Activated CD8-positive, alpha-beta memory T cell treated with anti-CD3 and anti-CD28 coated beads for 24 hours (primary cell): ENCODE data around the gene ARHGDIG.
A peak's percentile ranks its signal among the peaks of the same experiment; 100 is the strongest.
"Not testable (repeated sequence)": the region's sequence is repeated elsewhere in the genome, so short reads cannot be mapped to it uniquely, and the experiment has no call there.

Source experiments
- DNase-seq: peaks from one replicate; pipeline ENCODE4 v3.0.0-alpha.2; 2020

ARHGDIG gene

DNA sequence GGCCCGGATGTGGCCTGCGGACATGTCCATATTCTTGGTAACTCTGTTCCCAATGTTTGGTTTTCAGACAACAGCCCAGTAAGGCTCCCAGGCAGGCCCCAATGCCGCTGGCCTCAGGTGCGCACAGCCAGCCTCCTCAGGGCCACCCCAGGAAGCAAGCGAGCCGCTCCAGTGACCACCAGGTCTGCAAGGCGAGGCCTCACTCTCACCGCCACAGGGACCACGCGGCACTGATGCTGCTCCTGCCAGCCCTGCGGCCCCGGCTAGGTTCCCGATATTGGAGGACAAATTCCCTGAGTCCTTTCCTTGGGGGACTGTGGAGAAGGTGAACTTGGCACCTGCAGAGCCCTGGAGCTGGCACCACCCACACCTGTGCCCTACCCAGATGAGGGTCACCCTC lies 21.6 kb downstream of the ARHGDIG start:
- no peak for DNase-seq

DNA sequence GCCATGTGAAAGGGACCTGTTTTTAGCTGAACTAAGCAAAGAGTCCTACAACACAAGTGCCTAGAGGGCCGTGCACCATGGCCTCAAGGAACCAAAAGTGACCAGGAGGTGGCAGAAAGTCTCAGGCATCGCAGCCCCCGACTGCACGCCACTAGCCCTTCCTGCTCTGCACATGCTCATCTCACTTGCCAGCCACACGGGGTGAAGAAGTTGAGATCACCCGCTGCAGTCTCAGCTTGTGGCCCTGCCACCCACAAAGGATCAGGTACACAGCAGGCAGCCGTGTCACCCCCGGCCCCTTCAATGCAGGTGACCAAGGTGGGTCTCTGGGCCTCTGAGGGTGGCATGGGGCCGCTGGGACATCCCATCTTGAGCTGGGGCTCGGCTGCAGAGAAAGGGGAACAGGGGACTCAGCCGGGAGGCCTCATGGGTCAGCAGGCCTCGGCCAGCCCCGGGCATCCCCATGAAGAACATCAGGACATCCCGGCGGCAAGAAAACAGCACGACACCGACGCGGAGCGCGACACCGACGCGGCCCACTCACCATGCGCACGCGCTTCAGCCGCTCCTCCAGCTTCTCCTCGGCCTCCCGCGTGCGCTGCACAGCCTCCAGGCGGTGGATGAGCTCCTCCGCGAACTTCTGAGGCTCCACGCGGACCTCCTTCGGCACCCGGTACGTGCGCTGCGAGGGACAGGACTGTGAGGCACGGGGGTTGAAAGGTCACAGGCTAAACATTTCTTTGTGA lies 23.5 kb downstream of the ARHGDIG start:
- no peak for DNase-seq

DNA sequence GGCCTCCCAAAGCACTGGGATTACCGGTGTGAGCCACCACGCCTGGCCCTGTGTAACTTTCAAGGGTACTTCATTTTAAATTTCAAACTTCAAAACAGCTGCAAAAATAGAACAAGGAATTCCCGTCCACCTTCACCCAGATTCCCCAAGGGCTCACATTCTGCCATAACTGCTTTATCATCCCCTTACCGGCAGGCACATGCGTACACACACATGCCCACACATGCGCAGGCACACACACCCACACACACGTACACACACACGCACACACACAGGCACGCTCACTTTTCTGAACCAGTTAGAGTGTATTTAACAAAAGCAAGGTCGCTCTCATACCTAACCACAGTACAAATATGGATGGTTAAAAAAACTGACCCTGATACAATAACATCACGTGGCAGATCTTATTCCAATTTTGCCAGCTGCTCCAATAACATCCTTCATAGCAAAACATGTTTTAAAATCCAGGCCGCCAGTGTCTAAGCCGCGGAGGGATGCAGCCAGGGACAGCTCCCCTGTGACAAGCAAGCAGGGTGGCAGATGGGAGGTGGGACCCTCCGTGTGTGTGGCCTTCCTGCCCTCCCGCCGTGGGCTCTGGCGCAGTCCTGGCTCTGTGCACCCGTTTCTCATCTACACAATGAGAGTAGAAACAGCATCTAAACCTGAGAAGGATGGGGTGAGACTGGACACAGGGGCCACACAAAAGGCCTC lies 25.7 kb downstream of the ARHGDIG start:
- no peak for DNase-seq

DNA sequence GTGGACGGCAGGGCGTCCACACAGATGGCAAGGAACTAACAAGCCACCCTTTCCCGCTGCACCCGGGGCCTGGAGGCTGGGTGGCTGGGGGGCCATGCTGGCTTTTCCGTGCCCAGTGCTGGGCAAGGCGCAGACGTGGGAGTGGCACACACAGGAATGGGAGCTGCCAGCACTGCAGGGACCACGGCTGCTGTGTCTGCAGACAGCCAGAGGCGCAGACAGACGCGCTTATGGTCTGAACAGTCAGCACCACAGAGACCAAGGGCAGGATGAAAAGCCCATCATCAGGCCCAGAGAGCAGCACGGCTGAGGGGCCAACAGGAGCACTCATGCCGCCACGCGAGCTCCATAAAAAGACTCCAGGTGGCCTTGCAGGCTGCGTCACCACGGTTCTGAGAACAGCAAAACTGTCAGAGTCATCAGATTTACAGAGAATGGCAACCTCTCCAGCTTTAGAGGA lies 26.6 kb downstream of the ARHGDIG start:
- DNase-seq: no peak

GRCh38 chr16:307691-308312 lies 27.4 kb downstream of the ARHGDIG start:
- DNase-seq: no peak

DNA sequence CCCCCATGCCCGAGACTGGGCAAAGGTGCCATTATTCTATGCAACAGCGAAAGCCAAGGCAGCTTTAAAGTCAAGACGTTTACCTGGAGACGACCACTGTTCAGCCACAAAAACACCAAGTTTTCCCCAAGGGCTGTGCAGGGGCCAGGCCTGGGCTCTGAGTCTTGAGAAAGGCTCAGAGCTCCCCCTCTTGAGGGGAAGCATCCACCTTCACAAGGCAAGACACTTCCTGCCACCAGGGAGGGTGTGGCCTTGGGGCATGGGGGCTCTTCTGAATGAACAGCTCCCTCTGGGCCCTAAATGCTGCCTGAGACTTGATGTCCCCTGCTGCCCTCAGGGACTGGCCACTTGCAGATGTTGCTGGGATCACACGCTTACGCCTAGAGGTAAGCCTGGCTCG lies 29.1 kb downstream of the ARHGDIG start:
- DNase-seq: no peak

DNA sequence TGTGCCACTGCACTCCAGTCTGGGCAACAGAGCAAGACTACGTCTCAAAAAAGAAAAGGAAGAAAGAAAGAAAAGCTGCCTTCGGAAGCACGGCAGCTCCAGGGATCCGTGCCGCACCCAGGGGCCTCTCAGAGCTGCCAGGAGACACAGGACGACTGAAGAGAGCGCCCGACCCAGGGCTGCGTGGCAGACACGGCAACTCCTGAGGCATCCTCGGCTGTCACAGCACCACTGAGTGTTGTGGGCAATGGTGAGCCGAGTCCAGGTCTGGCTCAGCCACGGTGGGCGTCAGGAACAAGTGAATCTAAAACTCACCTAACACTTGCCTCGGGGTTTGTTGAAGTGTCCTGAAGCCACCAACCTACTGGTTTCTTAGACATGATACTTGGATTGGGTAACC lies 31.3 kb downstream of the ARHGDIG start:
- DNase-seq: no peak

DNA sequence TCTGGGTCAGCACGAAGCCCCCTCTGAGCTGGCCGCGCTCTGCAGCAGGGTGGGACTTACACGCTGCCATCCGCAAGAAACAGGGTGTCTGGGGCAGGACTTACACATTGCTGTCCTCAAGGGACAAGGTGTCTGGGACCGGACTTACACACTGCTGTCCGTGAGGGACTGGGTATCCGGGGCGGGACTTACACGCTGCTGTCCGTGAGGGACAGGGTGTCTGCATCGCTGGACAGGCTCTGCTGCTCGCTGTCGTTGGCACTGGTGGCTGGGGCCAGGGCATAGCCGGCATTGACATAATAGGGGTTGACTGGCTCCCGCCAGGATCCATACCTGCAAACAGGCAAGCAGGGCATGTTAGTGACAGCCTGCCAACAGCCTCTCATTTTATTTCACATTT lies 34.0 kb downstream of the ARHGDIG start:
- DNase-seq: no peak

- DNase-seq: no peak
These were observed 34.5 kb downstream of the ARHGDIG start for GRCh38 chr16:314795-315299.

DNA sequence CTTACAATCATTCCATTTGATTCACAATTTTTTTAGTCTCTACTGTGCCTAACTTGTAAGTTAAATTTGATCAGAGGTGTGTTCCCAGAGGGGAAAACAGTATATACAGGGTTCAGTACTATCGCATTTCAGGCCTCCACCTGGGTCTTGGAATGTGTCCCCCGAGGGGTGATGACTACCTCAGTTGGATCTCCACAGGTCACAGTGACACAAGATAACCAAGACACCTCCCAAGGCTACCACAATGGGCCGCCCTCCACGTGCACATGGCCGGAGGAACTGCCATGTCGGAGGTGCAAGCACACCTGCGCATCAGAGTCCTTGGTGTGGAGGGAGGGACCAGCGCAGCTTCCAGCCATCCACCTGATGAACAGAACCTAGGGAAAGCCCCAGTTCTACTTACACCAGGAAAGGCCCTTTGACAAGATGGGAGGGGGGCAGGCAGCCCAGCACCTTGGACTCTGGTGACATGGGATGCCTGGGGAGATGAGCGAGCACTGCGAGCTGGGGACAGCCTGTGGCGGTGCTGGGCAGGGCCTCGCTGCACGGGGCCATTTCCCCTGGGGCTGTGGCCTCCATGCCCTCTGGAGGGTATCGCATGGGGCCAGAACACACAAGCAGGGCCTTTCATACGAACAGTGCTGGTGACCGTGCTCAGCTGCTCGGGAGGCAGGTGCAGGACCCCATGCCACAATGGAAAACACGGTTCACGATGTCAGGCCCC lies 36.5 kb downstream of the ARHGDIG start:
- no peak for DNase-seq

- no peak for DNase-seq
These were observed 37.2 kb downstream of the ARHGDIG start for GRCh38 chr16:317583-317982.

DNA sequence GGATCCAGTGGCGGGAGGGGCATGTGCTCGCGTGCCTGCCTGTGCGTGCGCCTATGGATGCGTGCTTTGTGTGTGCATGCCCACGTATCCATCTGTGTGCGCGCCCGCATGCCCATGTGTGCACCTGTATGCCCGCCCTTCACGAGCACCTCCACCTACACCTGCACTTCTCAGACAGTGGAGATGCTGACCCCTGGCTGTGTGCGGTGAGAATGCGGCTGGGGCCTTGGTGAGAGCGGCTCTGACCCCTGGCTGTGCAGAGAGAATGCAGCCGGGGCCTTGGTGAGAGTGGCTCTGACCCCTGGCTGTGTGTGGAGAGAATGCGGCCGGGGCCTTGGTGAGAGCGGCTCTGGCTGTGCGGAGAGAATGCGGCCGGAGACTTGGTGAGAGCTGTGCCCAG lies 38.2 kb downstream of the ARHGDIG start:
- no peak for DNase-seq

DNA sequence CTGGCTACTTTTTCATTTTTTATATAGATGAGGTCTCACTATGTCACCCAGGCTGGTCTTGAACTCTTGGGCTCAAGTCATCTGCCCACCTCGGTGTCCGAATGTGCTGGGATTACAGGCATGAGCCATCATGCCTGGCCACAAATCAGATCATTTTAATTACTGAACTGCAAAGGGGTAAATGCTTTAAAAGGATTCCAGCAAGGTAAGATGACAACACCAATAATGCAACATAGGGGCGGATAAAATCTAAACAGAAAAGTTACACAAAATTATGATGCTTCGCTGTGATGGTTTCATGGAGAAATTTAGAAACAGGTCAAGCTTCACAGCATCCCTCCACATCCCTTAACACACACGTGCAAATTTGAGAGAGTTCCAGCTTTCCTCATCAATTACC lies 39.8 kb downstream of the ARHGDIG start:
- no peak for DNase-seq

DNA sequence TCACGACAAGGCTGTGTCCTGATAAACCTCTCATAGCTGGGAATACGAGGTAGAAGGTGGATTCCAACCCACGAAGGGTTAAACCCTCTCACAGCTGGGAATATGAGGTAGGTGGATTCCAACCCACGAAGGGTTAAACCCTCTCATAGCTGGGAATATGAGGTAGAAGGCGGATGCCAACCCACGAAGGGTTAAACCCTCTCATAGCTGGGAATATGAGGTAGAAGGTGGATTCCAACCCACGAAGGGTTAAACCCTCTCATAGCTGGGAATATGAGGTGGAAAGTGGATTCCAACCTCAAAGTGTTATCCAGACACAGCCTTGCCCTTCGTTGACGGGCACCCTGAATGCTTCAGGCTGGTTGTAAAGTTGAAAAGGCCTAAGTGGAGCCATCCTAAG lies 41.1 kb downstream of the ARHGDIG start:
- no peak for DNase-seq

- no peak for DNase-seq
These were observed 42.2 kb downstream of the ARHGDIG start for GRCh38 chr16:322476-323143.

GRCh38 chr16:324201-324450 lies 43.7 kb downstream of the ARHGDIG start:
- DNase-seq: no peak

DNA sequence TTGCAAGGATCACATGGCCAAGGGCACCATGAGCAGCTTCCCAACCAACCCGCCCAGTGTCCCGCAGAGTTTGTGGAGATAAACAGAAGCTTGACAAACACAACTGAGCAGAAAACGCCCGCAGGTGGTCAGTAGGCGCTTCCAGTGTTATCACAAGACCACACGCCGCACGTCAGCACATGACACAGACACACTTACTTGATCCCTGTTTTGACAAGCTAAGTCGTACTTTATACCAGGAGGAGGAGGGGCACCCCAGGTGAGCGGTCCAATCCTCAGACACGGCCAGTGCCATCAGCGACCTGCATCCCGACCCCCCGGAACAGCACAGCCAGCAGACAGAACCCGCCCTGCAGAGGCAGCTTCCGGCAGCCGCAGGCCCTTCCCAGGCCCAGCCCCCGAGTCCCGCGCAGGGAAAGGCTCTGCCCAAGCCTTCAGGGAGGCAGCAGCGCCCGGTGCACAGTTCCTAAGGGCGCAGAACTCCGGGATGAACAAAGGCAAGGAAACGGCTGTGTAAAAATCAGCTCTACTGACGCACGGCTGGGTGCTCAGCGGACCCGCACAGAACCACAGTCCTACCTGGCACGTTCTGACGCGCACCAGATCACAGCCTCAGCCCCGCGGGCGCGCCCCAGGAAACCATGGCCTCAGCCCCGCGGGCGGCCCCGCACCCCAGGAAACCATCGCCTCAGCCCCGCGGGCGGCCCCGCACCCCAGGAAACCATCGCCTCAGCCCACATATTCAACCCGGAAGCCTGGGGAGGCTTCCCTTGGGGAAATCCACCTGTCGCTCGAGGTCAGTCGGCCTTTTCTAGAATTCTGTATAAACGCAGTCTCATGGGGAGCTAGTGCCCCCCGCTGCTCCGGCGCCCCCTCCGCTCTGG lies 44.3 kb downstream of the ARHGDIG start:
- peak; percentile 76 for DNase-seq

DNA sequence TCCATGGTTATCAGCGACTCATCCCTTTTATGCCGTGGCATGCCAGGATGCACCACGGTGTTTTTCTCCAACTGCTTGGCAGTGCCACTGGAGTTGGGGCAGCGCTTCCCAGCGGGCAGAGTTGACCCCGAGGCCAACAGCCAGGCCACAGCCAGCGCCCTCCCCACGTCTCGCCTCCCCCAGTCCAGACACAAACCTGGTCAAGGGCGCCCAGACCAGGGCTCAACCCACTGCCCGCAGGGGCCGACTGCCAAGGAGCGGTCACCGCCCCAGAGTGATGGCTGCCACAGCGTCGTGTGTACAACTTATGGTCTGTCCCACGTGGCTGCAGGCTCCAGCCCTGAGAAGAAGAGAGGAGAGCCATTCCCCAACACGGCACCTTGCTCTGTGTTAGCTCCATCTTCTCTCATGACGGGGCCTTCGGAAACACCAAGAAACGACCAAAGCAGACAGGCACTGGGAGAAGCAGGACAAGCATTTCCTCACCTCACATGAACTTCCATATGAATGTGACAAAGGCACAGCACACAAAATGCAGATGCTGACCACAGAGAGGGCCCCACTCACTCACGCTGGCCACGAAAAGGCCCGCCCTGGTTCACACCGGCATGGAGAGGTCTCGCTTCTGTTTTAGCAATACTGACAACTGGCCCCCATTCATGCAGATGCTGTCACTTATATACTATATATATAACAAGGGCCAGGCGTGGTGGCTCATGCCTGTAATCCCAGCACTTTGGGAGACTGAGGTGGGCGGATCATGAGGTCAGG lies 45.2 kb downstream of the ARHGDIG start:
- no peak for DNase-seq

GRCh38 chr16:330741-331140 lies 50.4 kb downstream of the ARHGDIG start:
- no peak for DNase-seq

DNA sequence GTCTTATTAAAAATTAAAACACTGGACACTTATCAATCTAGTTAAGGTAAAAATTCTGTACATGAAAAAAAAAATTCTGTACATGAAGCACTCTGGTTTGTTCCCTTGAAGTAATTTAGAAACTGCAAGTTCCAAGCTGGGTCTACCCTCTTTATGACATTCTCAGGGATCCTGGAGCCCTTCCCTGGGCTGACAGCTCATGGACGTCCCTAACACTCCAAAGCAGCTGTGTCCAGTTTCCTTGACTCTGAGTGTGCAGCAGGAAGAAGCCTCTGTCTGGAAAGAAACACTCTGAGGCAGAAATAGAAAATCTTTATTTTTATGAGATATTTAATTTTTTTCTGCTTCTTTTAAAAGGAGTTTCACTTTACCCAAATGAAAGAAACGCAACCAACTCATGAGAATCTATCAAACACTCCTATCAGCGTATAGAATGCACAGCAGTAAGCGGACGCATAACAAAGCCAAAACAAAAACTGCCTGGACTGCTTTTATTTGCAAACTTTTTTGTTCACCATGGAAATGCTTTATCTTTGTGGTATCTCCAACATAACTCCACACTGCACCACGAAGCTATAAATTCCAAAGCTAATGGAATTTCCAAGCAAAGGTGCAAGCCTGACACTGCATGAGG lies 50.9 kb downstream of the ARHGDIG start:
- DNase-seq: not testable (repeated sequence)
